Measurements from ENCODE around the gene CHRNG.

Gene CHRNG

GRCh38 chr2:232504438-232504837 is 35.1 kb upstream of the CHRNG start:
- TF ChIP-seq TCF12 (IDR thresholded peaks at IDR 0.05; ENCODE audit: low read depth) (no peak), EGR1 (IDR thresholded peaks at IDR 0.05) (no peak), EP300 (IDR thresholded peaks at IDR 0.05; ENCODE audit: borderline replicate concordance) (no peak), YY1 (IDR thresholded peaks at IDR 0.05; ENCODE audit: low read depth) (no peak)

- no peak for TF ChIP-seq RAD21 (IDR thresholded peaks at IDR 0.05; ENCODE audit: low read depth)
- no peak for TF ChIP-seq USF1 (IDR thresholded peaks at IDR 0.05)
- TF ChIP-seq TEAD4 (IDR thresholded peaks at IDR 0.05): no peak
- no peak for TF ChIP-seq EP300 (IDR thresholded peaks at IDR 0.05; ENCODE audit: borderline replicate concordance)
- TF ChIP-seq CREB1 (IDR thresholded peaks at IDR 0.05; ENCODE audit: low read depth): no peak
- no peak for TF ChIP-seq CEBPB (IDR thresholded peaks at IDR 0.05)
- TF ChIP-seq FOXM1 (IDR thresholded peaks at IDR 0.05; ENCODE audit: borderline replicate concordance, low read depth): no peak
- no peak for TF ChIP-seq YY1 (IDR thresholded peaks at IDR 0.05; ENCODE audit: low read depth)
- TF ChIP-seq MAX (IDR thresholded peaks at IDR 0.05): no peak
- TF ChIP-seq ZBTB7A (IDR thresholded peaks at IDR 0.05; ENCODE audit: low read depth): no peak
- TF ChIP-seq REST (IDR thresholded peaks at IDR 0.05; ENCODE audit: low read depth): no peak
- no peak for TF ChIP-seq TCF12 (IDR thresholded peaks at IDR 0.05; ENCODE audit: low read depth)
- no peak for TF ChIP-seq EGR1 (IDR thresholded peaks at IDR 0.05)
- no peak for TF ChIP-seq TAF1 (IDR thresholded peaks at IDR 0.05; ENCODE audit: low read depth)
- TF ChIP-seq NFIC (IDR thresholded peaks at IDR 0.05): no peak
These were observed 33.6 kb upstream of the CHRNG start for GRCh38 chr2:232505856-232506255.

GRCh38 chr2:232506709-232507108 is 32.8 kb upstream of the CHRNG start:
- TF ChIP-seq NFIC (IDR thresholded peaks at IDR 0.05): no peak
- TF ChIP-seq ZBTB7A (IDR thresholded peaks at IDR 0.05; ENCODE audit: low read depth): no peak
- TF ChIP-seq CREB1 (IDR thresholded peaks at IDR 0.05; ENCODE audit: low read depth): no peak
- no peak for TF ChIP-seq TAF1 (IDR thresholded peaks at IDR 0.05; ENCODE audit: low read depth)
- TF ChIP-seq CEBPB (IDR thresholded peaks at IDR 0.05): no peak
- no peak for TF ChIP-seq USF1 (IDR thresholded peaks at IDR 0.05)
- TF ChIP-seq EGR1 (IDR thresholded peaks at IDR 0.05): no peak
- no peak for TF ChIP-seq FOXM1 (IDR thresholded peaks at IDR 0.05; ENCODE audit: borderline replicate concordance, low read depth)
- TF ChIP-seq RAD21 (IDR thresholded peaks at IDR 0.05; ENCODE audit: low read depth): no peak
- no peak for TF ChIP-seq TCF12 (IDR thresholded peaks at IDR 0.05; ENCODE audit: low read depth)

- TF ChIP-seq CEBPB (IDR thresholded peaks at IDR 0.05) (no peak), CREB1 (IDR thresholded peaks at IDR 0.05; ENCODE audit: low read depth) (no peak), REST (IDR thresholded peaks at IDR 0.05; ENCODE audit: low read depth) (no peak), EP300 (IDR thresholded peaks at IDR 0.05; ENCODE audit: borderline replicate concordance) (no peak), TCF12 (IDR thresholded peaks at IDR 0.05; ENCODE audit: low read depth) (no peak), TEAD4 (IDR thresholded peaks at IDR 0.05) (no peak), ZBTB7A (IDR thresholded peaks at IDR 0.05; ENCODE audit: low read depth) (no peak), FOXM1 (IDR thresholded peaks at IDR 0.05; ENCODE audit: borderline replicate concordance, low read depth) (no peak), YY1 (IDR thresholded peaks at IDR 0.05; ENCODE audit: low read depth) (no peak), NFIC (IDR thresholded peaks at IDR 0.05) (no peak), EGR1 (IDR thresholded peaks at IDR 0.05) (no peak), MAX (IDR thresholded peaks at IDR 0.05) (no peak)
These were observed 31.2 kb upstream of the CHRNG start for GRCh38 chr2:232508251-232508650.

- TF ChIP-seq ZBTB7A (IDR thresholded peaks at IDR 0.05; ENCODE audit: low read depth) (no peak), REST (IDR thresholded peaks at IDR 0.05; ENCODE audit: low read depth) (no peak), TEAD4 (IDR thresholded peaks at IDR 0.05) (no peak), TAF1 (IDR thresholded peaks at IDR 0.05; ENCODE audit: low read depth) (no peak), CEBPB (IDR thresholded peaks at IDR 0.05) (no peak), NFIC (IDR thresholded peaks at IDR 0.05) (peak; percentile 57)
These were observed 28.1 kb upstream of the CHRNG start for GRCh38 chr2:232511336-232511890.
